Spinal cord (tissue), 10 donors: ENCODE results near the gene ILDR1. TPM values are rescaled to one million over a fixed set of nuclear protein-coding genes. Genes with fewer than 3 reads are reported as not detected.

Source experiments
- DNase-seq, 6 donors: peaks; one replicate each; pipeline versions ENCODE4 v3.0.0 to v3.0.0-alpha.2; 2013 to 2015; ENCODE audit warnings: low spot score in 6 of 6, low read depth in 4 of 6
- H3K27ac ChIP-seq: one replicate; pipeline ENCODE4 v1.5.1; 2013; ENCODE audit warnings: low read depth, low read length, control low read depth
- H3K27me3 ChIP-seq: one replicate; pipeline ENCODE4 v1.6.1; 2013; ENCODE audit warnings: low read length; ENCODE audit not compliant: control insufficient read depth, insufficient read depth
- H3K36me3 ChIP-seq: one replicate; pipeline ENCODE4 v1.6.1; 2013; ENCODE audit warnings: low read length; ENCODE audit not compliant: control insufficient read depth, insufficient read depth
- H3K4me1 ChIP-seq: one replicate; pipeline ENCODE4 v1.6.1; 2013; ENCODE audit warnings: low read length; ENCODE audit not compliant: control insufficient read depth, insufficient read depth
- H3K4me3 ChIP-seq: one replicate; pipeline ENCODE4 v1.5.1; 2013; ENCODE audit warnings: low read depth, low read length, control low read depth
- H3K9me3 ChIP-seq: one replicate; pipeline ENCODE4 v1.6.1; 2013; ENCODE audit warnings: low read length; ENCODE audit not compliant: control insufficient read depth, insufficient read depth
- WGBS: methylation state at CpG from one replicate; pipeline ENCODE4 v1.1.5; 2013; ENCODE audit warnings: missing lambda C conversion rate; ENCODE audit not compliant: insufficient coverage; 5-methylcytosine and 5-hydroxymethylcytosine counted together
- polyA plus RNA-seq, 2 donors: library from polyadenylated mRNA; unstranded; fragments of 120-200 nt; gene quantifications; one replicate each; pipeline ENCODE4 v1.2.1, GENCODE V29; 2013; ENCODE audit not compliant: insufficient read length in 2 of 2
- total RNA-seq, 2 donors: library from RNA; depleted of rRNA in 1 of 2; stranded (reverse); fragments of 120-200 nt in 1 of 2; fragments of >200 nt in 1 of 2; gene quantifications; one replicate each; pipeline versions ENCODE4 v1.2.3 to v1.2.4, GENCODE V29; 2013 to 2014
- donor health status: healthy.

The ILDR1 gene
- total and polyA plus RNA-seq, 4 donors, result 0.11 to 0.15 TPM; not detected in 2

DNA sequence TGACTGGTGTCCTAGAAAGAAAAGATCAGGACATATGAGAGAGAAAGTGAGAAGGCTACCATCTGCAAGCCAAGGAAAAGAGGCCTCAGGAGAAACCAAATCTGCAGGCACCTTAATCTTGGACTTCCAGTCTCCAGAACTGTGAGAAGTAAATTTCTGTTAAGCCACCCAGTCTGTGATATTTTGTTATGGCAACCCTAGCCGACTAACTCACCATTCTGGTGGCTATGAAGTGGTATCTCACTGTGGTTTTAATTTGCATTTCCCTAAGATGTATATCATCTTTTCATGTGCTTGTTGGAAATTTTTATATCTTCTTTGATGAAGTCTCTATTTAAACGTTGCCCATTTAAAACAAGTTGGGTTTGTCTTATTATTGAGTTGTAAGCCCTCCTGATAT is 40.6 kb downstream of the ILDR1 start:
- WGBS, result no CpG with 5 or more reads among the region's 2 CpGs
- no peak for DNase-seq
- Histone ChIP-seq H3K9me3 (peaks cover 1% of the 10 kb centered on the region), H3K36me3 (no peaks in the 10 kb centered on the region), H3K27me3 (no peaks in the 10 kb centered on the region), H3K27ac (no peak overlapping the region), H3K4me1 (no peaks in the 10 kb centered on the region), H3K4me3 (no peak overlapping the region)

DNA sequence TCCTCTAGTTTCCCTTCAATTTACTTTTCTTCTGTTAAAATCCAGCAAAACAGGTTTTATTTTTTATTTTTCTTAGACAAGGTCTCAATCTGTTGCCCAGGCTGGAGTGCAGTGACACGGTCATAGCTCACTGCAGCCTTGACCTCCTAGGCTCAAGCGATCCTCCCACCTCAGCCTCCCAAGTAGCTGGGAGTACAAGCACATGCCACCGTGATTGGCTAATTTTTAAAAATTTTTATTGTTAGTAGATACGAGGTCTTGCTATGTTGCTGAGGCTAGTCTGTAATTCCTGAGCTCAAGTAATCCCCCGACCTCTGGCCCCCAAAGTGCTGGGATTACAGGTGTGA is 41.6 kb downstream of the ILDR1 start:
- no peaks in the 10 kb centered on the region for H3K27me3 ChIP-seq
- H3K4me1 ChIP-seq, result no peaks in the 10 kb centered on the region
- no peak overlapping the region for H3K27ac ChIP-seq
- peaks cover 1% of the 10 kb centered on the region for H3K9me3 ChIP-seq
- WGBS, result 88% methylated on average over 2 of the region's 5 CpGs
- no peak overlapping the region for H3K4me3 ChIP-seq
- H3K36me3 ChIP-seq, result no peaks in the 10 kb centered on the region
- no peak for DNase-seq

DNA sequence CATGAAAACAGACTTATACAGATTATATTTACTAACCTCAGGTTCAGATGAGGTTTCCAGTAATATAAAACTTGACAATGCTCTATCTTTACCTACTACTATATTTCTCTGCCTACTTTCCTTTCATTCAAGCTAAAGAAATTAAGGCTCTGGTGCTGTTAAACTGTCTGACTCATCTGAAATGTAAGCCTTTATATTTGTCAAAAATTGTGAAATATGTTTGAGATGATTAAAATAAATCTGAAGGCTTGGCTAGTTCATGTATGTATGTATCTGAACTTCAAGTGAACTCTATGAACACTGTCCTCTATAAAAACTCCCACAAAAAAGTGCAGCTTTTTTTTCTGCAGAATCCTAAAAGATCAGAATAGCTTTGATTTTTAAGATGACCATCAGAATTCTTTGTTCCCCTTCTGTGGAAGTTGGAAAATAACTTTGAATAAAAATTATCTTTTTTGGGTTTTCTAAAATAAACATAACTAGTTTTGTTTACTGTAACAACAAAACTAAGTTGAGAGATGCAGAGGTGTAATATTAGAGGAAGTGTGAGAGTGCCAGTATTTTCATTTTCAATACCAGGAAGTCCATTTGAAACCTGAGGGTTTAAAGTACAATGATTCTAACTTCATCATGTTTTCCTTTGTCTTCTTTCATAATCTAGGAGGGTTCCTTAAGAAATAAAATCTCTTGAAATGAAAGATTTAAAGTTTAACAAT is 42.2 kb downstream of the ILDR1 start:
- H3K9me3 ChIP-seq, result peaks cover 1% of the 10 kb centered on the region
- no peaks in the 10 kb centered on the region for H3K36me3 ChIP-seq
- H3K27ac ChIP-seq, result no peak overlapping the region
- H3K27me3 ChIP-seq, result no peaks in the 10 kb centered on the region
- no peak for DNase-seq
- no peak overlapping the region for H3K4me3 ChIP-seq
- no peaks in the 10 kb centered on the region for H3K4me1 ChIP-seq

DNA sequence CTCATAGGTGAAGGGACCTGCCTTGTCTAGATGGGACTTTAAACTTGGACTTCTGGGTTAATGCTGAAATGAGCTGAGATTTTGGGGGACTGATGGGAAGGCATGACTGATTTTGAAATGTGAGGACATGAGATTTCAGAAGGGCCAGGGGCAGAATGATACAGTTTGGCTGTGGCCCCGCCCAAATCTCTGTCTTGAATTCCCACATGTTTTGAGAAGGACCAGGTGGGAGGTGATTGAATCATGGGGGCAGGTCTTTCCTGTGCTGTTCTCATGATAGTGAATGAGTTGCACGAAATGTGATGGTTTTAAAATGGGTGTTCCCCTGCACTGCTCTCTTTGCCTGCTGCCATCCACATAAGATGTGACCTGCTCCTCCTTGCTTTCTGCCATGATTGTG is 42.8 kb downstream of the ILDR1 start:
- 88% methylated on average over 1 of the region's 2 CpGs for WGBS
- Histone ChIP-seq H3K4me3 (no peak overlapping the region), H3K27ac (no peak overlapping the region), H3K4me1 (no peaks in the 10 kb centered on the region), H3K27me3 (no peaks in the 10 kb centered on the region), H3K9me3 (peaks cover 1% of the 10 kb centered on the region), H3K36me3 (no peaks in the 10 kb centered on the region)
- no peak for DNase-seq

DNA sequence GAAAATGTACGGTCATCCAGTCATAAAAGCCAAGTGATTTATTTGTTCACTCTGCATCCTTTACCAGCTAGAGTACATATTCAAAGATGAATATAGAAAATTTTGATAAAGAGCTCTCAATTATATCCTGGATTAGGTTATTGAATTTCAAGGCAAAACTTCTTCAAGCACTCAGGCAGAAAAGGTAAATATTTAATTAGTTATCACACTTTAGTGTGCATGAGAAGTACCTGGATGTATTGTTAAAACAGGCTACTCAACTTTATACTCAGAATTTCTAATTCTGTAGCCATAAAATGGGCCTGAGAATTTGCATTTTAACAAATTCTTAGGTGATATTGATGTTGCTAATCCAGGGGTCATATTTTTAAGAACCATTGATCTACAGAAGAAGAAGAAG is 45.3 kb downstream of the ILDR1 start:
- no peak for DNase-seq
- WGBS, result no CpG with 5 or more reads among the region's 1 CpG

DNA sequence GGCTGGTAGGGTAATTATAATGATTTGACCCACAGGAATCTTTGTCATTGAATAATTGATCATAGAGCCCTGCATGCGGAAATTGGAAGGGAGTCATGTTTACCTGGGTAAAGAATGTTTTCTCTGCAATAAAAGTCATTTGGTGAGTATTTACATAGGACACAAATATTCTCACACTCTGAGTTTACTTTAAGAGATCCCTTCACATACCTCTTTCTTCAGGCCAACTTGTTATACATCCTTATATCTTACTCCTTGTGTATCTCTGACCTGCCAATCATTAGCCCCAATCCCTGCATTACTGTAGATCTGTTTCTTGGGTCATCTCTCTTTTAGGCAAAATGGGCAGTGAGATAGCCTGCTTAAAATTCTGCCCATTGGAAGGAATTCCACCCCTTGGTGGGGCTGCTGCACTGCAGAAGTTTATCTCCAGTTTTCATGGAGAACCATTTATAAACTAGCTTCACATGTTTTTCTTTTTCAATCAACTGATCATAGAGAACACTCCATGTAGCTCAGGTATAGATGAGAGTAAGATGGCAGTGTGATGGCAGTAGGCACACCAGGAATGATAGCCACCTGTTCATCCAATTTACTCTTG is 46.2 kb downstream of the ILDR1 start:
- Histone ChIP-seq H3K27ac (no peak overlapping the region), H3K36me3 (no peaks in the 10 kb centered on the region), H3K27me3 (no peaks in the 10 kb centered on the region), H3K4me1 (no peaks in the 10 kb centered on the region), H3K9me3 (no peaks in the 10 kb centered on the region), H3K4me3 (no peak overlapping the region)
- no CpG with 5 or more reads among the region's 1 CpG for WGBS
- no peak for DNase-seq

More for the DNA sequence above, 45.3 kb downstream of the ILDR1 start:
- no peaks in the 10 kb centered on the region for H3K4me1 ChIP-seq
- no peaks in the 10 kb centered on the region for H3K27me3 ChIP-seq
- H3K27ac ChIP-seq, result no peak overlapping the region
- no peak overlapping the region for H3K4me3 ChIP-seq
- H3K9me3 ChIP-seq, result no peaks in the 10 kb centered on the region
- no peaks in the 10 kb centered on the region for H3K36me3 ChIP-seq

DNA sequence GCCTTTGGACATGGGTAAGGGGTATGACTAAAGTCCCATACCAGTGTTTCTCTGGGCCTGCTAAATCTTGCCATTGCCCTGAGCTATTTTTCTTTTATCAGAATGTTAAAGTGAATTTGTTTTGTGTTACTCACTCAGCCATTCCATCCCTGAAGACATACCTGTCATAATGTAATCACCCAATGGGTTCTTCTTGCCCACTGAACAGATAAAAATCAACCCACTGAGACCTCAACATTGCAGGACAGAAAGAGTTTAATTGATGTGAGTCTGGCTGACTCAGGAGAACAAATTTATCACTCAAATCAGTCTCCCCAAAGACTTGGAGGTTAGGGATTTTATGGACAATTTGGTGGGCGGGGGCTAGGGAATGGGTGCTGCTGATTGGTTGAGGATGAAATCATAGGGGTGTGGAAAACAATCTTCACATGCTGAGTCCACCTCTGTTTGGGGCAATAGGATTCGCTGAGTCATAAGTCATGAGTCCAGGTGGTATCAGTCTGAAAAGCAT is 47.4 kb downstream of the ILDR1 start:
- Histone ChIP-seq H3K27ac (no peak overlapping the region), H3K4me3 (no peak overlapping the region), H3K9me3 (no peaks in the 10 kb centered on the region), H3K36me3 (no peaks in the 10 kb centered on the region), H3K4me1 (no peaks in the 10 kb centered on the region), H3K27me3 (no peaks in the 10 kb centered on the region)
- 100% methylated on average over 1 of the region's 2 CpGs for WGBS
- DNase-seq, result no peak

DNA sequence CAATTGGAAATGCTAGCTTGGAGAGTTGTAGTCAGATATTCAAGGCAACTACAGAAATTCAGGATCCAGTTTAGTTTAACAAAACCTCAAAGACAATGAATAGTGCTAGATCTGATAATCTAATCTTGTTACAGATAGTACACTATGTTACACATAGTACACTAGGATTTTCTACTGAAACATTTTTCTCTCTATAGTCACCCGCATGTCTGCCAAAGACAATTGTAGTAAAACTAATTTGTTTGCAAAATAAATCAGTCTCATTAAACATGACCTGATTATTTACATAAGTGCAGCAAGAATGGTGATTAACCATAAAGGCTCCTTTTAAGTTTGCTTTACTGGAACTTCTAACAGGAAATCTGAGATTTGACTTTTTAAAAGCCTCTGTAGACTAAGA is 52.0 kb downstream of the ILDR1 start:
- H3K27me3 ChIP-seq, result no peaks in the 10 kb centered on the region
- no peak overlapping the region for H3K4me3 ChIP-seq
- H3K4me1 ChIP-seq, result no peaks in the 10 kb centered on the region
- no peaks in the 10 kb centered on the region for H3K9me3 ChIP-seq
- DNase-seq, result no peak
- no peaks in the 10 kb centered on the region for H3K36me3 ChIP-seq
- WGBS, result no CpG with 5 or more reads among the region's 1 CpG
- H3K27ac ChIP-seq, result no peak overlapping the region

DNA sequence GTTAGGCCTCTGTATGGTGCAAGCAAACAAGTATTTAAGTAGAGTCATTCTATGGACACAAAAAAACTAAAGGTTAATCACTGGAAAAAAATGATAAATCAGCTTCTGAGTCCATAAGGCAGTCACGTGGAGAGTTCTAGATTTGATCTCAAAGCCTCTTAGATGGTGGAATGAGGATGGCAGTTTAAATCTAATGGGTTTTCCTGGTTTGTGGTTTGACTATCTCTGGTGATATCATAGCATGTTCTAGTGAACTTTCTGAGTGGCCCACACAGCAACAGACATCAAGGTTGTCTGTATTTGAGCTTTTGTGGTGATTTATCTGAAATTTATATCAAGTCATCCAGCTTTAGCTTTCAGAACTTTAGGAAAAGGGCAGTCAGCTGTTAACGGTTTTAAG is 52.4 kb downstream of the ILDR1 start:
- no peaks in the 10 kb centered on the region for H3K4me1 ChIP-seq
- no peak for DNase-seq
- no peaks in the 10 kb centered on the region for H3K27me3 ChIP-seq
- H3K9me3 ChIP-seq, result no peaks in the 10 kb centered on the region
- H3K36me3 ChIP-seq, result no peaks in the 10 kb centered on the region
- H3K4me3 ChIP-seq, result no peak overlapping the region
- no peak overlapping the region for H3K27ac ChIP-seq
- WGBS, result 70% methylated on average over 1 of the region's 2 CpGs

DNA sequence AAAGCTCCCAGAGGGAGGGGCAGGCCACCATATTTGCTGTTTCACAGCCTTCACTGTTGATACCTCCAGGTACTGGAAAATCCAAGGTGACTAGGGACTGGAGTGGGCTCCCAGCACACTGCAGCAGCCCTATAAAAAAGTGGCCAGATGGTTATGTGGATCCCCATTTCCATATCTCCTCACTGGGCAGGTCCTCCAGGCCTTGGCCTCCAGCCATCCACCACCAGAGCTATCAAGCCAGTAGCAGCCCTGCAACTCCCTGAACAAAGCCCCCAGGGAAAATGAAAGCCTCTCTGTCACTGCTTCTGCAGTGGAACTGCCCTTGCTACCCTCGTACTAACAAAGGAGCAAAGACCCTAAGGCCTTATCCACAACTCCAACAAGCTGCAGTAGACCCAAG is 58.4 kb downstream of the ILDR1 start:
- DNase-seq, result no peak
- Histone ChIP-seq H3K27me3 (no peaks in the 10 kb centered on the region), H3K4me3 (no peak overlapping the region), H3K4me1 (no peaks in the 10 kb centered on the region), H3K36me3 (no peaks in the 10 kb centered on the region), H3K27ac (no peak overlapping the region), H3K9me3 (no peaks in the 10 kb centered on the region)
- WGBS, result 73% methylated on average over 1 of the region's 1 CpG
